ENCODE data around the gene PLA2G2F.

GRCh38 chr1:20095564-20096434, 43.3 kb upstream of the PLA2G2F start:
- TF ChIP-seq CTCF (IDR thresholded peaks at IDR 0.05): no peak
- TF ChIP-seq POLR2A (IDR thresholded peaks at IDR 0.05): no peak
